HG02885 (cell line): ENCODE results near the gene GPX5.
"Not testable (repeated sequence)": the region's sequence is repeated elsewhere in the genome, so short reads cannot be mapped to it uniquely, and the experiment has no call there.

Experiments
- ATAC-seq: cut with Tn5 transposase; IDR thresholded peaks from one replicate; pipeline ENCODE4 v1.9.1; 2021; ENCODE audit warnings: mild to moderate bottlenecking; ENCODE audit not compliant: unreplicated experiment, poor library complexity

GPX5 gene, protein sequence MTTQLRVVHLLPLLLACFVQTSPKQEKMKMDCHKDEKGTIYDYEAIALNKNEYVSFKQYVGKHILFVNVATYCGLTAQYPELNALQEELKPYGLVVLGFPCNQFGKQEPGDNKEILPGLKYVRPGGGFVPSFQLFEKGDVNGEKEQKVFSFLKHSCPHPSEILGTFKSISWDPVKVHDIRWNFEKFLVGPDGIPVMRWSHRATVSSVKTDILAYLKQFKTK

DNA sequence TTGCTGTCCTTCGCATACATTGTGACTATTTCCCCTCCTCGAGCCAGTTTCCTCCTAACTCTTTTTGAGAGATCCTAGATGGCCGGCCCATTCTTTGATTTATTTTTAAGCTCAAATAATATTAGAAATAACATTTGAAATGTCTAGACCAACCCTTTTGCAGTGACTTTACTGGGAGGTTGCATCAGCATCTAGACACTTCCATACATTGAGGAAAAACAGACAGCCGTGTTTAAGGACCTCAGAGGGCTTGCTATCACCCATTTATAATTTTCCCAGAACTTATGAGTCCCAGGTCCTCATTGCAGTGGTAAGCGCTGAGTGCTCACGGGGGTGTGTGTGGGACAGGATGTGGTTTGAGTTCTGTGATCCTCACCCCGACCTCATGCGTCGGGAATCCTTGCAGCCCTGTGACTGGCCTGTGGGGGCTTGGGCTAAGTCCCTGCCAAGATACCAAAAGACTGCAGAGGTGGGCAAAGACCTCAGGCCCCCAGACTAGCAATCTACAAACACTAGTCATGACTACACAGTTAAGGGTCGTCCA, at the start of gene GPX5:
Gene GPX5 (plus strand): TSS at position 386 of the 544 bp plus-strand sequence. CDS start 133 bp downstream, at position 519.
- ATAC-seq = no peak

DNA sequence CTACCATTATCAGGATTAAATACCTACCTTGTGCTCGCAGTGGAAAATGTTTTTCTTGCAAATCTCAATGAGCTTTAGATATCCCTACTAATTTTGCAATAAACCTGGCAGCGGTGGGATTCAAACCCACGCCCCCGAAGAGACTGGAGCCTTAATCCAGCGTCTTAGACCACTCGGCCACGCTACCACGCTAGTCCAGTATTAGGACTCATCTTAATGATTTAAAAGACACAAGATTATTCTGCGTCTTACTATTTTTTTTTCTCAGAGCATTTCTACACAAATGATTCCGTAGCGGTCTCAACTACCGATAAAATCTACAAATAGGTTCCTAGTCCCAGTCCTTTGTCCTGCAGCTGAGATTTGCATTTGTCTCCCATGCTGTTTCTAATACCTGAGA, 47.2 kb upstream of the GPX5 start:
- no peak for ATAC-seq

DNA sequence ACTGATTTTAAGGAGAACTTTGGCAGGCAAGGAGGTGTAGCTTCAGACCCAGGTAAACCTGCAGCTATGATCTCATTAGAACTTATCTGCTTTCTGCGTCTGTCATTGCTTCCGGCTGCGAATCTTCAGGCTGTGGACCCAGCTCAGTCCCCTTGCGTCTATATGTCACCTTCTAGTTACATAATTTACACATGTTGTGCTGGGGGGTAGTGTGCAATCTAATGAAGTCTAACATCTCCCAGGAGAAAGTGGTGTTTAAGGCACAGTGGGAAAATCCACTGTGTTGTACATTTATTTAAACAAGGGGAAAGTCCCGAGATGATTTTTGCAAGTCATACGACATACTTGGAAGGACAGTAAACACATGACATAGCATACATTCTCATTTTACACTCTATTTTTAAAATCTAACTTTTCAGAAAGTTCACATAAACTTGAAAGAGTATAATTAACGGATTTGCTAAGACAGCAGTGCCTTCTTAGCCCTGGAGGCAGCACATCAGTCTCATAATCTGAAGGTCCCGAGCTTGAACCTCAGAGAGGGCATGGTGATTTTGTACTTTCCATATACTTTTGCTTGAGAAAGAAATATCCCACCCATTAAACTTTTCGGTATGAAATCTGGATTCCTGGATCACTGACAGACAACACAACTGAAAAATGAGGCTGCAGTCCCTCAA, 45.3 kb upstream of the GPX5 start:
- no peak for ATAC-seq

DNA sequence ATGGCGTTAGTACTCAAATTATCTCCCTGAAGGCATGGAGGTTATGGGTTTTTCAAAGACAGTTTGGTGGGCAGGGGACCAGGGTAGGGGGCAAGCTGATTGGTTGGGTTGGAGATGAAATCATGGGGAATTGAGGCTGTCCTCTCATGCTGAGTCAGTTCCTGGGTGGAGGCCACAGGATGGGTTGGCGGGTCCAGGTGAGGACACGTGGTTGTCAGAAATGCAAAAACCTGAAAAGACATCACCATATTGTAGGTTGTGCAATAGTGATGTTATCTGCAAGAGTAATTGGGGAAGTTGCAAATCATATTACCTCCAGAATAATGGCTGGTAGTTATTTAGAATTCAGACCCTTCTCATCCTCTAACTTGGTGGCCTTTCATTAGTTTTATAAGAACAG, 40.2 kb upstream of the GPX5 start:
- ATAC-seq = no peak

DNA sequence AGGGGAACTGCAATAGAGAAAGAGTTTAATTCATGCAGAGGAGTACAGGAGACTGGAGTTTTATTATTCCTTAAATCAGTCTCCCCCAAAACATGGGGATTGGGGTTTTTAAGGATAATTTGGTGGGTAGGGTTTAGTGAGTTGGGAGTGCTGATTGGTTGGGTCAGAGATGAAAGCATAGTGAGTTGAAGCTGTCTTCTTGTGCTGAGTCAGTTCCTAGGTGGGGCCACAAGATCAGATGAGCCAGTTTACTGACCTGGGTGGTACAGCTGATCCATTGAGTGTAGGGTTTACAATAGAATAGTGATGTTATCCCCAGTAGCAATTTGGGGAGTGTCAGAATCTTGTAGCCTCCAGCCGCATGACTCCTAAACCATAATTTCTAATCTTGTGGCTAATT, 39.1 kb upstream of the GPX5 start:
- ATAC-seq = no peak

DNA sequence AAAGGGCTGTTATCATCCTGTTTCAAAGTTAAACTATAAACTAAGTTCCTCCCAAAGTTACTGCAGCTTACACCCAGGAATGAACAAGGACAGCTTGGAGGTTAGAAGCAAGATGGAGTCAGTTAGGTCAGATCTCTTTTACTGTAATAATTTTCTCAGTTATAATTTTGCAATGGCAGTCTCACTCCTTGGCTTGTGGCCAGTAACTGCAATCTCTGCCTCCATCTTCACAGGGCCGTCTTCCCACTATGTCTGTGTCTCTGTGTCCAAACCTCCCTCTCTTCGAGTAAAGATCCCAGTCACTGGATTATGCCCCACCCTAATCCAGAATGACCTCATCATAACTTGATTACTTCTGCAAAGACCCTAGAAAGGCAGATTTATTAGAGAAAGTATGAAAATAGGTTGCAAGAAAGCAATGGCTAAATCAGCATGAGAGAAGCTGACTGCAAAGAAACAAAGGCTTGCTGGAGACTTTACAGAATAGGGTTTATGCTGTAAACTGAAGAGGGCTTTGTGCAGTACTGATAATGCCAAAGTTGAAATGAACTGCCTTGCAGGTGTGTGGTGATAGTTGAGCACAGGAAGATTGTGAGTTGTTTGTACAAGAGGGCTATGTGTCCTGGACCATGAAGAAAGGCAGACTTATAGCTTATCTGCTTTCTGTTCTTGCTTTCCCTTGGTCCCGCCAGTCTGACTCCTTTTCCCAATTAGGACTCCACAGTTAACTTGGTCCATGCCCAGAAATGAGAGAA, 38.5 kb upstream of the GPX5 start:
- ATAC-seq = no peak

DNA sequence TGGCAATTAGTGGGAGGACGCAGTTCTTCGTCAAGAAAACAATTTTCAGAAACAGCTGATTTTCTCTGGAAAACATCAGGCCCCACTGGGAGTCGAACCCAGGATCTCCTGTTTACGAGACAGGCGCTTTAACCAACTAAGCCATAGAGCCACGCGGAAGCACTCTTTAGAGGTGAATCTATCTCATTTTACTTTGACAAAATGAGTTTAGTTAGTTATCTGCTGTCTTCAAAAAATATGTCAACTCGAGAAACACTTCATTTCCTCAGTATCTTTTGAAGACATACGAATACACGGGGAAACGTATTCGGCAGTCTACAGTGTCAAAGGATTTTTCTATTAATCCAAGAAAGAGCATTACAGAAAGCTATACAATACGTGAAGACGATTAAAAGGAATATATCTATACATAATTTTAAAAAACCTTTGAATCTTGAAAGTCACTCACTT, 36.7 kb upstream of the GPX5 start:
- no peak for ATAC-seq

DNA sequence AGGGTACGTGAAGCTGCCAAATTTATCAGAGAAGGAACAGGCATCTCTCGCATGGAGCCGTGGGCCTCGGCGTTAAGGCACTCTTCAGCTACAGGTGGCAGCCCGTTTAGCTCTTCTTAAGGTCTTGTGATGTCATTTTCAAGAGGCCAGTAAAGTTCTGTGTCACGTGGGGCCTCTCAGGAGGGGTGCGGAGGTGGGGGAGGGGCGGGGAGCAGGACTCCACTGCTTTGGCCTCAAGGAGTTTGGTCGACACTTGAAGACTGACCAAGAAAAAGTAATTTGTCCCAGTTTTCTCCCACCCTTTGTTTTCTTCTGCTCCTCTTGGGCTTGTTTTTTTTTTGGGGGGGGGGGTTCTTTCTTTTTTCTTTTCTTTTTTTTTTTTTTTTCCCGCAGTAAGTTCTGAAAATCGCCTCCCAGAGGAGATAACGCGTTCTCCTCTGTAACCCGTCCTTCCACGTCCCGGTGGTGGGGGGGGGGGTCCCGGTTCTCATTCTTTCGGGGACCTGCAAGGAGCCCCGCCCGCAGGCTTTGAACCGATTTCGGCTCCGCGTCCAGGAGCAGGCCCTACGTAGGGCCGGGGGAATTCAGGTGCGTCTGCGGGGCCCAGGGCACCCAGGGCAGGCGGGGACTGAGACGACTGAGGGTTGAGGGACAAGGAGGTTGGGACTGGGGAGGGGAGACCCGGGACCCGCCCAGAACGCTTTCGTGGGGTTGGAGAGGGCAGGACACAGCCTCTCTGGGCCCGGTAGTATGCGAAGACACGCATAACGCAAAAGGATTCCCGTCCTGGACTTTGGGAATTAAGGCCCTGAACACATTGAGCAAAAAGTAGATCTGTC, 36.1 kb upstream of the GPX5 start:
- peak; percentile 75 for ATAC-seq

DNA sequence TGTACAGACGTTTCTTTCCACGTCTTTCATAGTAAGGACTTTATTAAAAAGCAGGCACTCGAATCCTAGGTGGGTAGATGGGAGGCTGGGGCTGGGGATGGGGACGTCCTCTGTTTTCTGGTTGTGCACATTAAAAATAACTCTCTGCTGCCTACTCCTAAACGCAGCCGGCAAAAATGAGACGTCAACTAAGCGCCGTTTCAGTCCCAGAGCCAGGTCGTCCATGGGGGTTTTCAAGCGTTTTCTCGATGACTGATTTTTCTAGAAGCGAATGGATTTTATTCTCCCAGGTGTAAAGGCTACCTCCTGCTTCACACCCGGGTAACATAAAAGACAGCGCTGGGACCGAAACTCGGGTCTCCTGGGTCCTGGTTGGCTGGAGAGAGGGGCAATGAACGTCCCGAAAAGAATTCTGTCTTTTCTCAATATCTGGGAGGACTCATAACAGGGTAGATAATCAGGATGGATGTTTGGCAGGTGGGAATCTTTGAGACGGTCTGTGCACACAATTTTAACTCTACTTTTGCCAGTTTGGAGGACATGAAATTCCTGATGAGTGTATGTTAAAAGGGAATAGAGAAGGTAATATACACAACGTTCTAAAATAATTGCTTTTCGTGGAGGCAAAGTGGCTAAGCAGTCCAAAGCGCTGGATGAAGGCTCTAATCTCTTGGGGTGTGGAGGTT, 35.3 kb upstream of the GPX5 start:
- peak; percentile 27 for ATAC-seq

DNA sequence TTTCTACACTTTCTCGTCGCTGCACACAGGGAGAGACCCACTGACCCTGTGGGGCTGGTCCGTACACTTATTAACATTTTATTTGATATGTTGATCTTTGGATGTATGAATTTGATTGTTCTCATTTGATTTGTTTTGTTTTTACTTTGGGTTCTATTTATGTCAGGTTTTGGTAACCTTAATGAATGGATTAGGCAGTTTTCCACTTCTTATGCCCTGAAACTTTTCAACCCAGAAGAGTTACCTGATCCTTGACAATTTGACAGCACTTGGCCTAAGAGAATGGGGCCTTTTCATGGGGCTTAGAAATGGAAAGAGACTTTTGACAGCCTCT, 33.7 kb upstream of the GPX5 start:
- no peak for ATAC-seq

DNA sequence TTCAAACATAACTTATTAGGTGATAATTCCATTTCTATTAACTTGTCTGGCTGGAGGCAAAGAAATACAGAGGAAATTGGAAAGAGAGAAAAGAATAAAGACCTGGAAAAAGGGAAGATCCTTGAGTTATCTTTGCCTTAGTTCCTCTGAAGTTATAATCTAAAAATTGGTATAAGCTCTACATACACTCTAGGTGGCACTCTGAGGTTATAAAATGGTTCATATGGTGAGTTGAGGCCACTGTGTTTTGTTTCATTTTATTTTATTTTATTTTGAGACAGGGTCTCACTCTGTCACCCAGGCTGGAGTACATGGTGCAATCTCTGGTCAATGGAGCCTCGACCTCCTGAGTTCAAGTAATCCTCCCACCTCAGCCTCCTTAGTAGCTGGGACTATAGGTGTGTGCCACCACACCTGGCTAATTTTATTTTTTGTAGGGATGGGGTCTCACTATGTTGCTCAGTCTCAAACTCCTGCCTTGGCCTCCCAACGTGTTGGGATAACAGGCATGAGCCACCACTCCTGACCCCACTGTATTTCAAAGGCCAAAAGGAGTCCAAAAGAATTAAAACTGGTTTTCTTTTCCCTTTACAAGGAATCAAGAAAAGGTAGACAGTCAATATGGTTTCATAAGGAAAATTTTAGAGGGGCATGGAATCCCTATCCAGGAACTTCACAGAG, 29.4 kb upstream of the GPX5 start:
- no peak for ATAC-seq

DNA sequence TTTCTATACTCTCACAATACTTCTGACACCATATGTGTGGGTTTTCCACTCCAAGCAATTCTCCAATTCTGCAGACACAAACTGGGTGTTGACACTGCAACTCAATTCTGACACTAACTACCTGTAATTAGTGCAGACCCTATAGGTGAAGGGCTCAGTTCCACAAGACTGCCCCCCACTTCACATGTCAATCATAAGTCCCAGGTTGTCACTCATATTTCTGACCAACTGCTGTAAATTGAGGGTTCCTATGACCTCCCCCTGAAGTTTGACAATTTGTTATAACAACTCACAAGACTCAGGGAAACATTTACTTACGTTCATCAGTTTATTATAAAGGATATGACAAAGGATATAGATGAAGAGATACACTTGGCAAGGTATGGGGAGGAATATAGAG, 28.4 kb upstream of the GPX5 start:
- no peak for ATAC-seq

DNA sequence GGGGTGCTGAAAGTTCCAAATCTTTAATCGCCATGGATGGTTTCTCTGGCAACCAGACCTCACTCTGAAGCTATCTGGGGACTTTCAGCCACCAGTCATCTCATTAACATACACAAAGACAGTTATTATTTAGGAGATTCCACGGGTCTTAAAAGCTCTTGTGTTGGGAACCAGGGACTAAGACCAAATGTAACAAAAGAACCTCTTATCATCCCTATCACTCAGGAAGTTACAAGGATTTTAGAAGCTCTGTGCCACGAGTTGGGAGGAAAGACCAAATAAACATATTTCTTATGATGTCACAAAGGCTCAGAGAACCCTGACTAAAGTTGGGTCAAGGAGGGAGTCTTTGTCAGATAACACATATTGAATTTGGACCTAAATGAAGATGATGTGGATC, 27.8 kb upstream of the GPX5 start:
- ATAC-seq = no peak

DNA sequence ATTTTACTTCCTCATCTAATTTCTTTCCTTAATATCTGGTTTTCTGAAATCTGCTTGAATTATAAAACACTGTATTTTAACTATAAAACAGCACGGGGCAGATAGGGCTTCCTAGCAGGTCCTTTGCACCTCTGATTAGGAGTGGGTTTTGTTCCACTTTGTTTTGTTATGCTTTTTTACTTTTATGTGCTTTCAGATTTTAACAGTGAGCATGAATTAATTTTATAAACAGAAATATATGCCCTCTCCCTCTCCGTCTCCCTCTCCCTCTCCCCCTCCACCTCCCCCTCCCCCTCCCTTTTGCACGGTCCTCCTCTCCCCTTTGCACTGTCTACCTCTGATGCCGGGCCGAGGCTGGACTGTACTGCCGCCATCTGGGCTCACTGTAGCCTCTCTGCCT, 24.4 kb upstream of the GPX5 start:
- no peak for ATAC-seq

DNA sequence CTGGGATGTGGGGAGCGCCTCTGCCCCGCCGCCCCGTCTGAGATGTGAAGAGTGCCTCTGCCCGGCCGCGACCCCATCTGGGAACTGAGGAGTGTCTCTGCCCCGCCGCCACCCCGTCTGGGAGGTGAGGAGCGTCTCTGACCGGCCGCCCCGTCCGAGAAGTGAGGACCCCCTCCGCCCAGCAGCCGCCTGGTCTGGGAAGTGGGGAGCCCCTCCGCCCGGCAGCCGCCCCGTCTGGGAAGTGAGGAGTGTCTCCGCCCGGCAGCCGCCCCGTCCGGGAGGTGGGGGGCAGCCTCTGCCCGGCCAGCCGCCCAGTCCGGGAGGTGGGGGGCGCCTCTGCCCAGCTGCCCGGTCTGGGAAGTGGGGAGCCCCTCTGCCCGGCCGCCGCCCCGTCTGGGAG, 23.5 kb upstream of the GPX5 start:
- ATAC-seq = not testable (repeated sequence)

DNA sequence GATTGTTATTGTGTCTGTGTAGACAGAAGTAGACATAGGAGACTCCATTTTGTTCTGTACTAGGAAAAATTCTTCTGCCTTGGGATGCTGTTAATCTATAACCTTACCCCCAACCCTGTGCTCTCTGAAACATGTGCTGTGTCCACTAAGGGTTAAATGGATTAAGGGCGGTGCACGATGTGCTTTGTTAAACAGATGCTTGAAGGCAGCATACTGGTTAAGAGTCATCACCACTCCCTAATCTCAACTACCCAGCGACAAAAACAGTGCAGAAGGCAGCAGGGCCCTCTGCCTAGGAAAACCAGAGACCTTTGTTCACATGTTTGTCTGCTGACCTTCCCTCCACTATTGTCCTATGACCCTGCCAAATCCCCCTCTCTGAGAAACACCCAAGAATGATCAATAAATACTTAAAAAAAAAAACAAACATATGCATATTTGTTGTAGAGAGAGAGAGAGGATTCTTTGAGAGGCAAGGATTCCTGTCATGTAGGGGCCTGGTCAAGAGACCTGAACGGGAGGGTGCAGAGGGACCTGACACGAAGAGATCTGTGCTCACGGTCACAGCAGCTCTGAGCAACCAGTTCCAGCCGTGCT, 22.9 kb upstream of the GPX5 start:
- not testable (repeated sequence) for ATAC-seq

DNA sequence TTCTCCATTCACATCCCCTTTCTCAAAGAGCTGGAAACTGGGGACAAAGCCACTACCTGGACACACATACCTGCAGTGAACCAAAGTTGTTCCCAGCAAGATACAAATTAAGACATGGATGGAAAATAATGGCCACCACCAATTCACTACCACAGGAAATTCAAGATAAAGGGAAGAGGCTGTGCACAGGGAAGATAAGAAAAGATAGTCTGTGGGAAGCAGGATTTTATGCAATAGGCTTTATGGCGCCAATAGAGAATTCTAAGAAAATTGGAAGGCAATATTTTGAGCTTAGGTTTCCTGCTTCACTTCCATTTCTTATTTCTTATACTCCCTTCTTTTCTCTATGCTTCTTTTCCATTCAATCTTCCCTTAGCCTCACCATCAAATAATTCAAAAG, 19.9 kb upstream of the GPX5 start:
- ATAC-seq = no peak

DNA sequence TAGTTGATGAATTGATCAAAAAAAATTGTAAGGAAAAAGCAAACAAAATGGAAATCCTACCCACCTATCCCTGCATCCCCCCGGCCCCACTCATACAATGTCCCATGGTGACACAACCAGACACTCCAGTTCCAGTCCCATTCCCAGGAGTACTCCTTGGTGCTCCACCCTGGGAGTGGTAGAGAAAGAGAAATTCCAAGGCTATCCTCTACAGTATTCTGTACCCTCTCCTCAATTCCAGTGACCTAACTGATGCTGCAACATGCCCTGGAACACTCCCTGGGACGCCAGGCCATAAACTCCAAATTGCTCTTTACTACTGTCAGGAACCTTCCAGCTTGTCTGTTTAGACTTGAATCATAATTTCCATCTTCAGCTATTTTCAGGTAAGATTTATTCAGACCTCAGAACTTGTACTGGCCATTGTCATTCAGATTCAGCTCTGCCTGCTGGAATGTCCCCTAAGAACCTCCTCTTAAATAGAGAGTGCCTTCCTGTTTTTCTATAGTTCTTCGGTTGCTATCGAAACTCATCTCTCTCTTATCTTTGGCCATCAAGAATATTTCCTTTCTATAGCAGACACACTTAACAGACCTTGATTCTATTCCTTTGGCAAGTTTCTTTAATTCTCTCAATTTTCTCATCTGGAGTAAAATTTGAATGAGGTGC, 18.7 kb upstream of the GPX5 start:
- ATAC-seq = no peak
